HEK293T (cell line): ENCODE measurements around the gene LTBR.

Source experiments
- CTCF ChIA-PET: fragments of 350-600 bp; formaldehyde crosslinking; extraction: SDS; loops from one replicate; lab custom pipeline; 2021; ENCODE audit warnings: antibody characterized with exemption, inconsistent platforms; lab: Yijun Ruan, JAX
- POLR2A ChIA-PET: fragments of 350-600 bp; formaldehyde crosslinking; extraction: SDS; loops from one replicate; lab custom pipeline; 2020; ENCODE audit warnings: antibody characterized with exemption, inconsistent platforms; lab: Yijun Ruan, JAX
- DNase-seq: peaks from one replicate; pipeline ENCODE4 v3.0.0; 2012; ENCODE audit warnings: mixed read lengths; ENCODE audit errors: extremely low spot score
- ARNT ChIP-seq: fragments of 450-650 bp; IDR thresholded peaks from 2 replicates; pipeline ENCODE4 v1.6.1; 2017; ENCODE audit warnings: mild to moderate bottlenecking
- BHLHE40 ChIP-seq: fragments of 450-650 bp; IDR thresholded peaks from 2 replicates; pipeline ENCODE4 v1.6.1; 2016; ENCODE audit warnings: mild to moderate bottlenecking, moderate library complexity, borderline replicate concordance
- CTBP1 ChIP-seq: fragments of 450-650 bp; IDR thresholded peaks from 2 replicates; pipeline ENCODE4 v1.6.1; 2016; ENCODE audit warnings: borderline replicate concordance
- ELF4 ChIP-seq: fragments of 450-650 bp; IDR thresholded peaks from 2 replicates; pipeline ENCODE4 v1.6.1; 2017; ENCODE audit warnings: antibody characterized with exemption
- FOXA1 ChIP-seq: fragments of 450-650 bp; IDR thresholded peaks from 2 replicates; pipeline ENCODE4 v1.6.1; 2016; ENCODE audit warnings: mild to moderate bottlenecking
- FOXK2 ChIP-seq: fragments of 450-650 bp; IDR thresholded peaks from 2 replicates; pipeline ENCODE4 v1.6.1; 2016; ENCODE audit warnings: mild to moderate bottlenecking
- FOXM1 ChIP-seq: fragments of 450-650 bp; IDR thresholded peaks from 2 replicates; pipeline ENCODE4 v1.6.1; 2017; ENCODE audit warnings: mild to moderate bottlenecking, borderline replicate concordance
- HDGF ChIP-seq: fragments of 450-650 bp; IDR thresholded peaks from 2 replicates; pipeline ENCODE4 v1.6.1; 2017; ENCODE audit warnings: antibody characterized with exemption, borderline replicate concordance
- L3MBTL2 ChIP-seq: fragments of 450-650 bp; conservative IDR thresholded peaks from 2 replicates; pipeline ENCODE4 v1.6.1; 2016; ENCODE audit warnings: mild to moderate bottlenecking
- LEF1 ChIP-seq: fragments of 450-650 bp; IDR thresholded peaks from 2 replicates; pipeline ENCODE4 v1.6.1; 2017; ENCODE audit warnings: mild to moderate bottlenecking, borderline replicate concordance
- NFRKB ChIP-seq: fragments of 450-650 bp; IDR thresholded peaks from 2 replicates; pipeline ENCODE4 v1.6.1; 2016; ENCODE audit warnings: mild to moderate bottlenecking, moderate library complexity
- SP1 ChIP-seq: fragments of 450-650 bp; IDR thresholded peaks from 2 replicates; pipeline ENCODE4 v1.6.1; 2017
- SUZ12 ChIP-seq: fragments of 450-650 bp; IDR thresholded peaks from 2 replicates; pipeline ENCODE4 v1.6.1; 2016; ENCODE audit warnings: mild to moderate bottlenecking
- TARDBP ChIP-seq: fragments of 450-650 bp; IDR thresholded peaks from 2 replicates; pipeline ENCODE4 v1.6.1; 2016
- ZNF384 ChIP-seq: fragments of 450-650 bp; IDR thresholded peaks from 2 replicates; pipeline ENCODE4 v1.6.1; 2016
- TF ChIP-seq, protein P1 (sequence below): fragments of 450-650 bp; IDR thresholded peaks from 2 replicates; pipeline ENCODE4 v1.6.1; 2016

The LTBR gene

DNA sequence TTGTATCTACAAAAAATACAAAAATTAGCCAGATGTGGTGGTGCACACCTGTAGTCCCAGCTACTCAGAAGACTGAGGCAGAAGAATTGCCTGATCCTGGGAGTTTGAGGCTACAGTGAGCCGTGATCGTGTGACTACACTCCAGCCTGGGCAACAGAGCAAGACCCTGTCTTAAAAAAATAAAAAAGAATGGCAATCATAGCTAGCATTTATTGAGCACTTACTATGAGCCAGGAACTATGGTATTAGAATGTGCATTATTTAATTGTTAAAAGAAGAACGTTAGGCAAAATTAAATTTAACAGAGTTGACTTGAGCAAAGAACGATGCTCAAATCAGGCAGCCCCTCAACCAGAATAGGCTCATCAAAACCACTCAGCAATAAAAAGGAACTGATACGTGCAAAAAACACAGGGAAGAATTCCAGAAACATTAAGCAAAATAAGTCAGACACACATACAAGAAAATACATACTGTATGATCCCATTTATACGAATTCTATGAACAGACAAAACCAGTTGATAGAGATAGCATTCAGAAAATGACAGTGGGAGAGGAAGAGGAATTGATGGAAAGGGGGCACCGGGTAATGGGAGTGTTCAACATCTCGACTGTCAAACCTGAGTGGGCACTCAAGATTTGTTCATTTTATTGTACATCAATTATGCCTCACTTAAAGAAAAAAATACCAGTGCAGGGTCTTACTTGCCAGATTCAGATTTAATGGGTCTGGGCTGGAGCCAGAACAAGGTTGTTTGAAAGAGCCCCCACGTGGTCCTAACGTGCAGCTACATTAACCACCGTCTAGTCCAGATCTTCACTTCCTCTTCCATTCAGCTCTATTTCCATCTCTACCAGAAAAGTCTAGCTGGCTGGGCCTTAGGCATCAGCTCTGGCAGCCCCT, 16.6 kb upstream of the LTBR start:
- ChIA-PET CTCF (interaction anchor here (0.6 to 2.0 kb wide), 7 partner anchors 8 to 98 kb away, joined by 3 to 14 read pairs (median 6); no protein-coding TSS in a partner anchor), POLR2A (interaction anchor here (0.8 to 2.1 kb wide), 4 partner anchors 11 to 201 kb away, joined by 3 to 15 read pairs (median 4); partner anchors contain the start of gene NOP2)
- TF ChIP-seq ZNF384 (peak; percentile 40; the same call in 1 of the 2 replicates), SUZ12 (no peak)
- peak; percentile 59 for DNase-seq

DNA sequence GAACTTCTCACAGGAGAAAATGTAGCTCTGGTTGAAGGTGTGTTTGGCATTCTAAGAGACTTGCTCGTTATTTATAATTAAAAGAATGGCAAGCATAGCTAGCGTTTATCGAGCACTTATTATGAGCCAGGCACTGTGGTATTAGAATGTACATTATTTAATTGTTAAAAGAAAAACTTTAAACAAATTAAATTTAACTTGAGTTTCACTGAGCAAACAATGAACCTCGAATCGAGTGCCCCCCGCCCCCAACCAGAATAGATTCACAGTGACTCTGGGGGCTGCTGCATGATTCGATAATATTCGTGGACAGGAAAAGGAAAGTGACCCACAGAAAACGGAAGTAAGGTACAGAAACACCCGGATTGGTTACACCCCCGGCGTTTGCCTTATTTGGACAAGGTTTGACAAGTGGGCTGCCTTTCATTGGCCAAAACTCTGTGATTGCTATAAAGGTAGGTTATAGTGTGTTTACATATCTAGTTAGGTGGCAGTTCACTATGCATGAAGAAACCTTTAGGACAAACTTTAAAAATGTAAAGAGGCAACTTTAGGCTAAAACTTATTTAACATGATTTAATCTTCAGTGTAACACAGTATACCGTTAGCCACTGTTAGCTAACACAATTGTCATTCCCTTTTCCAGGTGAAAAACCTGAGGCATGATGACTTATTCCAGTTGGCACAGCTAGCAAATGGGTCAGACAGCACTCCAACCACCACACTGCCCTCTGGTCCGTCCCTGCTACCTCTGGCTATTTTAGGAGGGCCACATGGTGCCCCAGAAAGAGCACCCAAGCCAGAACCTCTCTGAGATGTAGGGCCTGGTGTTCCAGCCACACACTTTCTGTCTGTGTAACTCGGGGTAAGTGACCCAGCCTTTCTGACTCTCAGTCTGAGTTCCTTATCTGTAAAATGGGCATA, 15.7 kb upstream of the LTBR start:
- no peak for DNase-seq
- TF ChIP-seq ARNT (no peak), TARDBP (no peak), ZNF384 (no peak), LEF1 (no peak), FOXA1 (no peak), L3MBTL2 (no peak), SUZ12 (no peak), BHLHE40 (no peak), FOXK2 (no peak), HDGF (no peak)
- TF ChIP-seq, protein P1, sequence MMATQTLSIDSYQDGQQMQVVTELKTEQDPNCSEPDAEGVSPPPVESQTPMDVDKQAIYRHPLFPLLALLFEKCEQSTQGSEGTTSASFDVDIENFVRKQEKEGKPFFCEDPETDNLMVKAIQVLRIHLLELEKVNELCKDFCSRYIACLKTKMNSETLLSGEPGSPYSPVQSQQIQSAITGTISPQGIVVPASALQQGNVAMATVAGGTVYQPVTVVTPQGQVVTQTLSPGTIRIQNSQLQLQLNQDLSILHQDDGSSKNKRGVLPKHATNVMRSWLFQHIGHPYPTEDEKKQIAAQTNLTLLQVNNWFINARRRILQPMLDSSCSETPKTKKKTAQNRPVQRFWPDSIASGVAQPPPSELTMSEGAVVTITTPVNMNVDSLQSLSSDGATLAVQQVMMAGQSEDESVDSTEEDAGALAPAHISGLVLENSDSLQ: no peak
- ChIA-PET CTCF (interaction anchor here (1.1 to 2.0 kb wide), 5 partner anchors 9 to 42 kb away, joined by 3 to 14 read pairs (median 6); no protein-coding TSS in a partner anchor), POLR2A (interaction anchor here (0.8 to 2.1 kb wide), 4 partner anchors 12 to 200 kb away, joined by 3 to 15 read pairs (median 4); partner anchors contain the start of gene NOP2)

DNA sequence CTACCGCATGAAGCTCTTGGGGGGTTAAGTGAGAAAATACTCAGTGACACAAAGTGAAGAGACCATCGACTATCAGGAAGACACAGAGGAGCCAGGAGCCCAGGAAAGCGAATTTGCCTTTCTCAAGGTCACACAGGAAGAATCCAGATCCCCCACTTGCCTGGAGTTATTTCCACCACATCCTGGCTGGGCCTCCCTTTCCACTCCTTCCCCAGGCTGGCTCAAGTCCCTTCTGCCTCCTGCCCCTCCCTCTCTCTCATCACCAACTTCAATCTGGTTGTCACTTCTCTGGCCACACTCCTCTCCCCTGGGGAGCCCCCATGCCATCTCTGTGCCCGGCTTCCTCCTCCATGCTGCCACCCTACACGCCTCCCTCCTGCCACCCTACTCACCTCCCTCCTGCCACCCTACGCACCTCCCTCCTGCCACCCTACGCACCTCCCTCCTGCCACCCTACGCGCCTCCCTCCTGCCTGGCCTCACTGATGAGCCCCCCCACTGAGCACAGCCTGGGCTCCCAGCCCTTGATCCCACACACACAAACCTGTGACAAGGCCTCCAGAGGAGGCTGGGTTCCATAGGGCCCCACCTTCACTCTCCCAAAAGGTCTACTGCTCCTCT, 14.9 kb upstream of the LTBR start:
- POLR2A ChIA-PET: interaction anchor here (0.6 to 2.1 kb wide), 3 partner anchors 33 to 199 kb away, joined by 3 to 15 read pairs (median 3); partner anchors contain the start of gene NOP2
- TF ChIP-seq HDGF (no peak), LEF1 (no peak), FOXA1 (no peak), ARNT (no peak), L3MBTL2 (no peak), FOXM1 (no peak), FOXK2 (no peak), BHLHE40 (no peak), SP1 (no peak), CTBP1 (no peak)
- TF ChIP-seq, protein P1: no peak
- DNase-seq: no peak
- CTCF ChIA-PET: no interaction called here

DNA sequence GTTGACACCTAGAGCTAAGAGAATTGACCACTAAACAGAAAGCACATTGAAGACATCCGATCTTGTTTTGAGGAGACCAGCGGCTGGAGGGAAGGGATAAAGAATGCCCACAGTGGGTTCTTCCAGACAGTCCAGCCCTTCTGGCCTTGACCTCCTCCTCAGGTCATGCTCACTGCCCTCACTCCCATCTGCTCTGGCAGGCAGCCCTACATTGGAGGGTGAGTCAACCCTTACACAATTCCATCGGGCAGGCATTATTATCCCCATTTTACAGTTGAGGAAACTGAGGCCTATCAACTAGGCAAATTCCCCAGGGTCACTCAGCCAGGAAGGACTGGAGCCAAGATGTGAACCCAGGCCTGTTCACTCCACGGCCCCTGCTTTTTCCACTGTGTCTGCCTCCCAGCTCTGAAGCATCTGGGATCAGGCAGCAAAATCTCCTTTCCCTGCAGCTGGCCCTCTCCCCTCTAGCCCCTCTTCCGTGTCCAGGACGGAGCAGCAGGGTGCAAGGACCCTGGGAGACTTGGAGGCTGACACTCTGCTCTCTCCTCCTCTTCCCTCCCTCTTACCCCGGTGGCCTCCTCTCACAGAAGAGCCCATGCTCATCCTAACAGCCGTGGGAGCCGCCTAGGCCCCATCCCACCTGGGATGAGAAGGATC, 13.9 kb upstream of the LTBR start:
- POLR2A ChIA-PET: interaction anchor here (0.6 to 3.1 kb wide), 5 partner anchors 11 to 93 kb away, joined by 3 to 17 read pairs (median 5); partner anchors contain the start of gene TNFRSF1A
- TF ChIP-seq L3MBTL2 (no peak), NFRKB (no peak), FOXA1 (no peak), FOXK2 (no peak), HDGF (no peak), CTBP1 (no peak), SP1 (no peak), ARNT (no peak), SUZ12 (no peak), FOXM1 (no peak), LEF1 (no peak), ZNF384 (no peak), TARDBP (no peak), ELF4 (no peak), BHLHE40 (no peak)
- TF ChIP-seq, protein P1: no peak
- CTCF ChIA-PET: interaction anchor here (1.2 to 2.0 kb wide), 2 partner anchors 25 to 44 kb away, joined by 3 to 5 read pairs; no protein-coding TSS in a partner anchor
- no peak for DNase-seq
